Bone marrow (tissue), 2 donors: ENCODE results near the gene MAN1C1.

Experiments
- DNase-seq, 2 donors: peaks; one replicate each; lab custom pipeline; 2025; lab: John Stamatoyannopoulos, UW

The MAN1C1 gene

DNA sequence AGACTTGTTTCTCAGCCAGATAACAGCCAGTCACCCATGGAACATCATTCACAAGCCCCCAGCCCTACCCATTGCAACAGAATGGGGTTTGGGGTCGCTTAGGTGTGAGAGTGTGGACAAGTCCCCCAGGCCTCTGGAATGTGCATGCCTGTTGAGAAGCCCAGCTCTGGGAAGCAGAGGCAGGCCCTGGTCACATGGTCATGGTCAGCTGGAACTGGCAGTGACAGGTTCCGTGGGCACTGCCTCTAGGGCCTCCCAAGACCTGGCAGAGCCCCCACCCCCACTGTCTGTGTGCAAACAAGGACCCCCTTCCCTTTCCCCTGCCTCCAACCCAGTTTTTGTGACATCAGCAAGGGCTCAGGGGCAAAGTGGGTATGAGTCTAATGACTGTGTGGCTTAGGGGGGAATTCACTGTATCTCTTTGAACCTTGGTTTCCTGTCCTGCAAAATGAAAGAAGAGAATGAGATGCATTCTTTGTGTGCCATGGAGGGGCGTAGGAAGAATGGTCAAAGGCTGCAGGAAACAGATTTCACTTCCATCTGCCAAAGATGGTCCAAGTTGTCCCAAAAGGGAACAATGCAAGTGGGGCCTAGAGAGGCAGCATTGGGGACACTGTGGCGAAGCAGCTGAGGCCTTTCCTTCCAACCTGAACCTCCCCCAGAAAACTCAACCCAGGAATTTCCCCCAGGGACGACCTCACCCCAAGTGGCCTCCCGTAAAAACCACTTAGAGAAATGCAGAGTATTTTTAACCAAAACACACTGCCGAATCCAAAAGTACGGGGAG, 148.7 kb downstream of the MAN1C1 start:
- no peak for DNase-seq

DNA sequence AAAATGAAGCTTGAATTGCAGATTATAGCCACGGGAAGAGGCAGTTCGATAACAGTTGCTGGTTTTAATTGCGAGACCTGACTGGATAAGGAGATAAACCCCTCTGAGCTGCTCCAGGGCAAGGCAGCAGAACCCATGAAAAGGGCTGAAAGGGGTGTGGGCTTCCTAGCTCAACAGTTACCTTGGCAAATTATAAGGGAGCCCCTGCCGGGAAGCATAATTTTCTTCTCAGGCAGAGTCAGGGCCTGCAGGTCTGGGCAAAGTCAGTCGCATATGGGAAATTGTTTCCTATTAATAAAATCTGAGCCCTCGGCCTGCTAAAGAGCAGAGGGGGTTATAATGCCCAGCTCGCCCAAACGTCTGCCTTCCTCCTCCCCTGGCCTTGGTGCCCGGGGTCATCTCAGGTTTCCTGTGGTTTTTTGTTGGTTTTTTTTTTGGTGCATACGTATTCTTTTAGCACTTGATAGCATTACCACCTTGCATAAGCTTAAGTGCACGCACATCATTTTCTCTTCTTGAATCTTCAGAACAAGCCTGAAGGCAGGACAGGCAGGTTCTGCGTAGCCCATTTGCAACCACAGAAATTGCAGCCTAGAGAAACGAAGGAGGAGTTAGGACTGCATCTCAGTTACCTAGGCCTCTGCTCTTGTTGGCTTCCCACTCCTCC, 149.5 kb downstream of the MAN1C1 start:
- no peak for DNase-seq

DNA sequence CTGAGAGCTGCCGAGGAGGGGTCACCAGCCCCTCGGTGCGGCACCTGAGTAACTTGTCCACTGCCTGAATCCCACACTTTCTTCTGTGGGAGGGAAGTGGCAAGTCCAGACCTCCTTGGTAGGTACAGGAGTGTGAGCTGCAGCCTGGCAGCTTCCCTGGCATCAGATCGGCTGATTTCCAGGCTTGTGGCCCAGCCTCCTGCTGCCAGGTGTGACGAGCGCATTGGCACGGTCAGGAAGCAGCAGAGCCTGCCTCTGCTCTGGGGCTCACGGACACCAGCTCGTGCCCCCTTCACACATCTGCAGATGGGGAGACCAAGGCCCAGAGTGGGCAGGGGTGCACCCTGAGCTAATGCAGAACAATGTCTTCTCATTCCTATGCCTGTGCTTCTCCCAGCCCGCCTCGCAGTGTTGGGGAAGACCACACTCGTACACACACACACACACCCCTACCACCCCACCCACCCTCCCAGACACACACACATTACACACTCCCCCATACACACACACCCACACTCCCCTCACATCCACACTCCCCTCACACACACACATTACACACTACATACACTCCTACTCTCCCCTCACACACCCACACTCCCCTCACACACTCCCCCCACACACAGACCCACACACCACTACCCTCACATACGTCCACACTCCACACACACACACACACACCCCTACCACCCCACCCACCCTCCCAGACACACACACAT, 150.3 kb downstream of the MAN1C1 start:
- DNase-seq = no peak

DNA sequence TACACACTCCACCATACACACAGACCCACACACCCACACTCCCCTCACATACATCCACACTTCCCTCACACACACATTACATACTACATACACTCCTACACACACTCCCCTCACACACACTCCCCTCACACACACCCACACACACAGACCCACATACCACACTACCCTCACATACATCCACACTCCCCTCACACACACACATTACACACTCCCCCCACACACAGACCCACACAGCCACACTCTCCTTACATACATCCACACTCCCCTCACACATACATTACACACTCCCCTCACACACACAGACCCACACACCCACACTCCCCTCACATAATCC, 150.8 kb downstream of the MAN1C1 start:
- DNase-seq = no peak

DNA sequence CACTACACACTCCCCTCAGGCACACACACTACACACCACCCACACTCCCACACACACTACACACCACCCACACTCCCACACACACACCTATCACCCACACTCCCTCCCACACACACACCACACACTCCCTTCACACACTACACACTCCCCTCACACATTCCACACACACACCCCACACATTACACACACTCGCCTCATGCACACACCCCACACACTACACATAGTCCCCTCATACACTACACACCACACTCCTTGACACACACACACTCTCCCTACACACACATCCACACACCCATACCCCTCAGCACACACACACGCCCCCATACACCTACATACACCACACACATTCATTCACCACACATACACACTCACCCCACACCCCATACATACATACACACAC, 152.4 kb downstream of the MAN1C1 start:
- no peak for DNase-seq

DNA sequence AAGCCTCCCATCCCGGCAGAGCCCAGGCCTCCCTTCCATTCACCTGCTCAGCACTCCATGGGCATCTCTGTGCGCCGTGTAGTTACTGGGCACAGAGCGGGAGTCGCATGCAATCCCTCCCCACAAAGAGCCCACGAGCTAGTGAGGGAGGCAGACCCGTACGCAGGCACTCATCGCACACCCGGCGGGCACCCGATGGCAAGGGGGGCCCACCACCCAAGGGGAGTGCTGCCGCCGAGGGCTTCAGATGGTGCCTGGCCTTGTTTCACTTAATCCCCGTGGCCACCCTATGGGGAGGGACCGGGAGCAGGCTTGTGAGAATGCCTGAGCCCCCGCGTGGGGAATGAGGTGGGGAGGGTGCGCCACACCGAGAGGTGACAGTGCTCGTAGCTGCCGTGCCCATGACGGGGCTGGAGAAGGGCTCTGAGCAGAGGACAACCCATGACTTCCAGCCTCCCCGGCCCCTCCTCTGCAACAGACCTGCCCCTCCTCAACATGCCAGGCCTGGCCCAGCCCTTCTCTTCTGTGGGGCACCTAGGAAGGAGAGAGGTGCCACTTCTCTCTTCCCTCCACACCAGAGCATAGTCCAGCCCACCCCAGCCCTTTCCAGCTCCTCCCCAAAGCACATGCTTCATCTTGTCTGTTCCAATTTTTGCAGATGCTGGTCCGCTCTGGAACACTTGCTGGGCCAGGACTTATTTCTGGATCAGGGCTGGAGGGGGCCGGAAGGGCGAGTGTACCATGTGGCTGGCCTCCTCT, 153.2 kb downstream of the MAN1C1 start:
- no peak for DNase-seq

DNA sequence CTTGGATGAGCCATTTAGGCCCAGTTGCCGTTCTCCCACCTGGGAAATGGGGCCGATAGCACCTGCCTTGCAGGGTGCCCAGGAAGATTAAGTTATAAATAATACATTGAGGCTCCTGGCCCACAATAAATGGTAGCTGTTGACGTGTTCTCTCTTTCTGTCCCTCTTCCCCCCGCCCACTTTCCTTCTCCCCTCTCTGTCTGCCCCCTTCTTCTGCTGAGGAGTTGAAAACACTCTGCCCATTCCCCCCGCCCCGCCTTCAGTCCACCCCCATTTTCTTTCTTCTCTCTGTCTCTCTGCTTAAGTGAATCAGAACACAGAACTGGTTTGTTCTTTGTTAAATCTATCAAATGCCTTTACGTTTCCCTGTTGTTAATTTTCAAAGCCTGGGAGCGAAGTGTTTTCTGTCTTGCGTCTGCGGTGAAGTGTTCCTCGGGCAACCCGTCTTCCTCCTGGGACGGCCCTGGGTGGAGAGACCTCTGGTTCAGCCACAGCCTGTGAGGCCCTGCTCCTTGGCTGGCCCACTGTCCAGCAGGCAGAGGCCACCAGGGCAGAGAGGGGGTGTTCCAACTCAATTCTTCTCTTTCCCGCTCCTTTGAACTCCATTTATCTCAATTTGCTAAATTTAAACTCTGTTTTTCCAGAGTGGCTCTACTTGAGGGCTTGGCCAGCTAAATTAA, 154.1 kb downstream of the MAN1C1 start:
- no peak for DNase-seq

DNA sequence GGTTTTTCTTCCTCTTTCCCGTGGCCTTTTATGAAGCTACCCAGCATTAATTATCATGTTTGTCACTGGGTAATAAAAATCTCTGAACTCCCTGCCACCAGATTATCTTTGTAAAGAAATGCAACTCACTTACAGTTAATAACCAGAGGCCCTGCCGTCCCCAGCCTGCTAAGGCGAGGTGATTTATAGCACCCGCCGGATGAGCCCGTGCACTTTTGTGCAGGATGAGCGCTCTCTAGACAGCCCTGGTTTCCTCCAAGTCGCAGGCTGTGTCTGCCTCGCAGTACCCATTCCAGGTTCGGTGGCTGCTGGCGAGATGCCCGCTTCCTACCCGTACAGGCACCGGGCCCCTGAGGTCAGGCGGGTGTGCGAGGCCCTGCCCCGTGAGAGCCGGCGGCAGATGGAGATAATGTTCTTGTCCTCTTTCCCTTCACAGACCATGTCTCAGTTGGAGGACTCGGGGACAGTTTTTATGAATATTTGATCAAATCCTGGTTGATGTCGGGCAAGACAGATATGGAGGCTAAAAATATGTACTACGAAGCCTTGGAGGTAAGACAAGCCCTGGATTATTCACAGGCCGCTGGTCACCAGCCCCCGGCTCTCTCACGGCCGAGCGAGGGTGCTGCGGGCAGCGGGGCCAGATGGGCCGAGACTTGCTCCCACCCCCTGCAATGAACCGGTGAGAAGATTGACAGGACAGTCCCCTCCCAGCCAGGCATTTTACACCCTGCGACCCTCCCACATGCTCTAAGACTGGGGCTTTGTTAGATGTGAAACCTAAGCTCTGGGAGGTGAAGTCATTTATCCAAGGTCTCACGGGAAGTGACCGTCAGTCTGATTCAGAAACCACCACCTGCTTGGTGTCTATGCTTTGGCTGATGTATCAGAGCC, 154.9 kb downstream of the MAN1C1 start:
- peak in 1 of 2 donors; percentile 89 for DNase-seq

DNA sequence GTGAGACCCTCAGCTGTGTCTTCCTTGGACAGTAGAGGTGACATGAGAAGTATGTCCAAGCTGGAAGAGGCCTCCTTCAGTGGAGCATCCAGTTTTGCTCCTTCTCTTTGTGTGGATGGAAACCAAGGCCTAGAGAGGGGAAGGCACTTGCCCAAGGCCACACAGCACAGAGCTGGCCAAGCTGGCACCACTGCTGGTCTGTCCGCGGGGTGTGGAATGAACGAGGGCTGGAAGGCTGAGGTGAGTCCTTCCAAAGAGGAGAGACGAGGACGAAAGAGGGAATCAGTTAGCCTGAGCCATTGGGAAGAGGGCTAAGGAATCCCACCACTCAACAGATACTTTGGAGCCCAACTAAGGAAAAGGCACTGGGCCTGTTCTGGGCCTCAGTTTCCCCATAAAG, 155.6 kb downstream of the MAN1C1 start:
- DNase-seq = no peak

DNA sequence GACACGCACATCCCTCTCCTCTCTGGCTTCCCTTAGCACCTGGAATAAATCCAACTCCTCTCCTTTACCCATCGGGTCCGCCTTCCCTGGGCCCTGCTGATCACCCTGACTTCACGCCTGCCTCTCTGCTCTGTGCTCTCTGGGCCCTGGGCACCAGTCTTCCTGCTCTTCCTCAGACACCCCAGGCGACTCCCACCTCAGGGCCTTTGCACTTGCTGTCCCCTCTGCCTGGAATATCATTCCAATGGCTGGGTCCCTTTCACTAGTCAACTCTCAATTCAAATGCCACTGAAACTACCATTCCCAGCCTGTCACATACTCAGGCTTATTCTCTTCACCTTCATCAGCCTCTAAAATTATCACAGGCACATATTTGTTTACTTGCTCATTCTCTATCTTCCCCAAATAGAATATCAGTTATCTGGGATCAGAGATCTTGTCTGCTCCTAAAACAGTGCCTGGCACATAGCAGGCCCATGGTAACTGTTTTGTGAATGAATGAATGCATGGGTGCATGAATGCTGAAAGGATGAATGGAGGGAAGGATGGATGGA, 156.2 kb downstream of the MAN1C1 start:
- no peak for DNase-seq

DNA sequence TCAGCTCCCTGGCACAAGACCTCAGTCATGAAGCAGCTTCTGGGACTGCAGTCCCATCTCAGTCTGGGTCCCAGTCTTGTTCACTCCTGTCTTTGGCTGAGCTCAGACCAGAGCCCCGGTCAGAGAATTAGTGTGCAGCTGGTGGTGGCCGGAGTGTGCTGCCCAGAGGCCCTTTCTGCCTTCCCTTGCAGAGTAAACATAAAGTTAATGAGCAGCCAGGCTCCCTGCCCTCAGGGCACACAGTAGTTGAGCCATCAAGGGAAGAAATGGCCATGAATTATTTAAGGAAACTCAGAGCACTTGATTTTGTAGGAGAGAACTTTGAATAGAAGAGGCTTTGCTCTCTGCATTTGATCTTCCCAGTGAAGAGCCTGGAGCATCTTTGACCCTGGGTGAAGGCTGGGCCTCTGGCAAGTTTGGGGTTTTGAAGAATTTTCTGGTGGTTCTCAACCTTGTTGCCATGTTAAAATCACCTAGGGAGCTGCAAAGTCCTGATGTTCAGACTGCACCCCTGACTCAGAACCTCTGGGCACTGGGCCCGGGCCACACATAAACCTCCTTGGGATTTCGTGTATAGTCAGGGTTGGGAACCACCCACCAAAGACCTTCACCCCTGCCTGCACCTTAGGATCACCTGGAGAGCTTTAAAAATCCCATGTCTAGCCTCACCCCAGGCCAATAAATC, 157.0 kb downstream of the MAN1C1 start:
- no peak for DNase-seq

DNA sequence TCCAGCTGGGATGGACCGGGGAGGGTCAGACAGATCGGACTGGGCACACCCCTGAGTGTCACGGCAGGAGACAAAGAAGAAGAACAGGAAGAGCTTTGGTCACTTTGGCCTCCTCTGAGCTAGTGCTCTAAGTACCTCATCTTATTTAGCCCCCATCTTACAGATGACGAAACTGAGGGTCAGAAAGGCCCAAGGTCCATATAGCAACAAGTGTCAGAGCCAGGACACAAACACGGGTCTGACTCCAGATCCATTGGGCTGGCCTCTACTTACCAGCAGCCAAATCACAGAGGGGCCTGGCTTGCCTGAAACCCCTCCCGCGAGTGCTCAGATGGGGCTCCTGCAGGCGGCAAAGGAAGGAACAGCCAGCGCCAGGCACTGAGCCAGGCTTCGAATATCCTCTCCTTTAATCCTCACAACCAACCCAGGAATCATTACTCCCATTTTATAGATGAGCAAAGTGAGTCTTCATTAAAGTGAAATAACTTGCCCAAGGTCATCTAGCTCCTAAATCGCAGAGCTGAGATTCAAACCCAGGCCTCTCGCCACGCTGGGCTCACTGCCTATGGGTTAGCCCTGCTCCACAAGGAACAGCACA, 157.7 kb downstream of the MAN1C1 start:
- no peak for DNase-seq

DNA sequence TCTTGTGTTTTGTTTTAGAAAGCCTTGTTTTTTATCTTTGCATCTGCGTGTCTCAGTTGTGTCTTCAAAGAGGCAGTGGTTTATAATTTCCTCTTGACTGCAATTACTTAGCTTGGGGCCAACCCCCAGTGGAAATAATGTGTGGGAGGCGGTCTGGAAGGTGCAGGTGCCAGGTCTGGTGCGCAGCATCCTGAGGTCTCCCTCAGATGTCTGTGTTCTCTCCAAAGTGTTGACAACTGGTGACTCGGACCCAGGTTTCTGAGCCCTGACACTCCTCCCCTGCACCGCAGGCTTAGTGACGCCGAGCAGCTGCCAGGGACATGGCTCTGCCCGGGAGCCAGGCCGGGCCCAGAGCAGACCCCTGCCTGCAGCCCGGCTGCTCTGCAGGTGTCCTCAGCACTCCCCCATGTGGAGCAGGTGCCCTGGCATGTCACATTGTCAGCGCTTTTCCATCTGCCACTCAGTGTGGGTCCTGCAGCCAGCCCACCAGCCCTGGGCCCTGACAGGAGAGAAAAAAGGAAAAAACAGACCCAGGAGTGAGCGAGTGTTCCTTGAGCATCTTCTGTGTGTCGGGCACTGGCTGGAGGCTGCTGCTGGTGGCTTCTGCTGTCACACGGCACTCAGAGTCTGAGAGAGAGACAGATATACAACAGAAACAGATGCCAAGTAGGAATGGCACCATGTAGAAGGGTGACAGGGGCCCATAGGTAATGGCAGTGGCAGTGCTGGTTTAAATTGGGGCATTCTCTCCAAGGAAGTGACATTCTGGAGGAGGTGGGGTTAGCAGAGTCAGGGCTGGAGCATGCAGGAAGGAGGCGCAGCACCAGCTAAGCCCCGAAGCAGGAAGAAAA, 158.6 kb downstream of the MAN1C1 start:
- DNase-seq = no peak

DNA sequence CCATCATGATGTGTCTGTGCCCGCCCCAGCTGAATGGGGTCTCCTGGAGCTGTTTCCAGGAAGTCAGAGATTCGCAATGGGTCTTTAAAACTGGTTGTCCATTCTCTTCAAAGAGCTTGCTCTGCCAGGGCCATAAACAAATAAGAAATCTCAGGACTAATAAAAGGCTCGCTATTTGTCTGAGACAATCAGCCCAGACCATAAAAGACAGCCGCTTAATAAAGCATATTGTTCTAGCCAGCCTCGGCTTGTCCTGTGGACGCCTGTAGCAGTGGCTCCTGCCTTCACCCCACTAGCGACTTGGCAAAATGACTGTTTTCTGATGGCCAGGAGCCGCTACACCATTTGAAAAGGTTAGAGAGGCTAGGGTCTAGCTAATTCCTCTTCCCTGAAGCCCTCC, 162.8 kb downstream of the MAN1C1 start:
- no peak for DNase-seq

DNA sequence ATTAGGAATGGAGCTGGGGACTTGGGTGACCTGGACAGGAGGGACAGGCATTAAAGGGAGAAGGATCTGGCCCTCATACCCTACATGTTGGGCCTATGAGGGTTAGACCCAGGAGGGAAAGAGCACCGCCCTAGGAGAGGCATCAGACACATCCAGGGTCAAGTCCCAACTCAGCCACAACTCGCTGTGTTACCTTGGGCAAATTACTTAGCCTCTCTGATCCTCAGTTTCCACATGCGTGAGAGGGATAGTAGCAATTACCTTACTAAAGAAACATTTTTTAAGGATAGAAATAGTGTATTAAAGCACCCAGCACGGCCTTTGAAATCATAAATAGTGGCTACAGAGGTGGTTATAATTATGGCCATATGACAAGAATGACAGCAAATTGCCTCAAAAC, 163.3 kb downstream of the MAN1C1 start:
- no peak for DNase-seq

DNA sequence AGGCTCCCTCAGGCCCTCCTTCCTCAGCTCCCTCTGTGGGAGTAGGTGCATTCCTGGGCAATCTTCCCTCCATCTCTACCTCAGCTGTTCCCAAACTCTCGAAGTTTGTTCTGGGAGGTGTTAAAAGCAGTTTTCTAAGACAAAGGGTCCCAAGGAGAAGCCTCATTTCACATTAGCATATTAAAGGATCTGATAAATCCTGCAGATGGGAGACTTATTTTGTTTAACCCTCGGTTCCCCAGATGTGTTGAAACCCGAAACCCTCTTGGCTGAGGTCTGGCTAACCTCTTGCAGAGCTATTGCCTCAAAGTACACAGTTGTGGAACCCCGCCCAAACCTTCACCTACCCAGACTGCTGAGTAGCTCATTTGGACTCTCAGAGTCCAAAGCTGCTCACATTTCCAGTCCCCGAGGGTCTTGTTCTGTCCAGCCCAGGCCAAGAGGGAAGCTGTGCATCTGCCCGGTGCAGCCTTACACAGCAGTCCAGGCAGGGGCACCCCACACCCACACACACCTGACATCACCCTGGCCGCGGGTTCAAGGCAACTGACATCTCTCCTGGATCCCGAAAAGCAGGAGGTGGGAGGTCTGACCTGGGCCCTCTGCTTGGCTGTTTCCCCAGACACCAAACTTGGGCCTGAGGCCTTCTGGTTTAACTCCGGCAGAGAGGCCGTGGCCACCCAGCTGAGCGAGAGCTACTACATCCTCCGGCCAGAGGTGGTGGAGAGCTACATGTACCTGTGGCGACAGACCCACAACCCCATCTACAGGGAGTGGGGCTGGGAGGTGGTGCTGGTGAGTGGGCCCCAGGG, 163.9 kb downstream of the MAN1C1 start:
- DNase-seq = no peak

DNA sequence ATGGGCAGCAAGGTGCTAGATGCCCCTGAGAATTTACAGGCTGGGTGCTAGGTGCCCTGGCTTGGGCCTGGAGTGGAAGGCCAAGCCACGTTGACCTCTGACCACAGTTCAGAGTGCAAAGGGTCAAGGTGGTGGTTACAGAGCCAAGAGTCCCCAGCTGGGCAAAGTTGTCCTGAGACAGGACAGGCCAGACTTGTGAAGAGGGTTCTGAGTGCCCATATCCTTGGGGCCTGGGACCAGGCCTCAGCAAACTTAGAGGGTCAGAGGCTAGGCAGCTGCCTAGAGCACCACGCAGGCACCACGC, 164.5 kb downstream of the MAN1C1 start:
- no peak for DNase-seq

DNA sequence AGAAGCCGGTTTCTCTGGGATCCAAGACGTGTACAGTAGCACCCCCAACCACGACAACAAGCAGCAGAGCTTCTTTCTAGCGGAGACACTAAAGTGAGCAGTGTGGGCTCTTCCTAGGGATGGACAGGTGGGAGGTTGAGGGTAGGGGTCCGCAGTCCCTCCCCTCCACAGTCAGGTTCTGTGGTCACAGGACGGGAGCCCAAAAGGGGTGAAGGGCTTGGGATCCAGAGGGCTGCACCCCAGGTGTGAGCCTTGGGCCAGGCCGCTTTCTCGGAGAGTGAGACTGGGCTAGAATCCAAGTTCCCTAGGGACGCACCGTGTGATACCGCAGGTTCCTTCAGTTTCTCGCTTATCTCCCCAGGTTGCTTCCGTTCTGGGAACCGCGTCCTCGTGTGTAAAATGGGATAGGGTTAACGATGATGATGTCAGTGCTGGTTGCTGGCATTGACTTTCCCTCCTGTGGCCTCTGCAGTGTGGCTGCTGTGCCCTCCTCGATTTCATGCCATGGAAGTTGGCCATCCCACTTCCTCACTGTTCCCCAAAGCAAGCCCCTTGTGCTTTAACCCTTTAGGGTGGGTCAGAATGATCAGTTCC, 166.1 kb downstream of the MAN1C1 start:
- DNase-seq = no peak
